ENCODE measurements around the gene NECTIN2.

NECTIN2 gene

GRCh38 chr19:44814517-44814916 lies 31.6 kb upstream of the NECTIN2 start:
- no peak for ATAC-seq
- TF ChIP-seq TOX (CRISPR knock-in tag; IDR thresholded peaks at IDR 0.05; ENCODE audit: borderline replicate concordance) (no peak), SNAI2 (CRISPR knock-in tag; IDR thresholded peaks at IDR 0.05) (no peak), ESRRG (CRISPR knock-in tag; IDR thresholded peaks at IDR 0.05) (no peak), PPARA (CRISPR knock-in tag; IDR thresholded peaks at IDR 0.05; ENCODE audit: borderline replicate concordance) (no peak), ZNF70 (CRISPR knock-in tag; IDR thresholded peaks at IDR 0.05) (no peak)

DNA sequence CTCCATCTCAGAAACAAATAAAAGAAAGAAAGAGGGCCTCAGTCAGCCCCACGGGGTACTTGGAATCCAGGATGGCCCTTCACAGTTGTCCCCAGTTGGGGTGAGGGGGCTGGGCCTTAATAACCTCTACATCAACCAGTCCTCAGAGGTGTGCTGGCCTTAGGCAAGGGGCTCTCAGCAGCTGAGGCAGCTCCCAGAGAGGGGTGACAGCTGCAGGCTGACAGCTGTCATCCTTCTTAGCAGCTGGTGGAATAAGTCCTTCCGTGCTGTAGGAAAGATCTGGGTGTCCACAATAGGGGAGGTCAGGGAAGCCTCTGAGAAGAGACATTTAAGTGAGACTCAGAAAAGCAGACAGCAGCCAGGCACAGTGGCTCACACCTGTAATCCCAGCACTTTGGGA lies 29.8 kb upstream of the NECTIN2 start:
- TF ChIP-seq TOX (CRISPR knock-in tag; IDR thresholded peaks at IDR 0.05; ENCODE audit: borderline replicate concordance) (no peak), ARNTL (CRISPR knock-in tag; IDR thresholded peaks at IDR 0.05; ENCODE audit: borderline replicate concordance, low read depth) (no peak), ESRRG (CRISPR knock-in tag; IDR thresholded peaks at IDR 0.05) (no peak), RARB (CRISPR knock-in tag; IDR thresholded peaks at IDR 0.05) (no peak), OSR1 (CRISPR knock-in tag; IDR thresholded peaks at IDR 0.05) (no peak), ZFP30 (CRISPR knock-in tag; IDR thresholded peaks at IDR 0.05) (no peak), SNAI2 (CRISPR knock-in tag; IDR thresholded peaks at IDR 0.05) (no peak), GLIS3 (CRISPR knock-in tag; IDR thresholded peaks at IDR 0.05) (no peak), ZNF565 (CRISPR knock-in tag; conservative IDR thresholded peaks at IDR 0.05; ENCODE audit: low read depth) (no peak)
- TF ChIP-seq, protein P1, sequence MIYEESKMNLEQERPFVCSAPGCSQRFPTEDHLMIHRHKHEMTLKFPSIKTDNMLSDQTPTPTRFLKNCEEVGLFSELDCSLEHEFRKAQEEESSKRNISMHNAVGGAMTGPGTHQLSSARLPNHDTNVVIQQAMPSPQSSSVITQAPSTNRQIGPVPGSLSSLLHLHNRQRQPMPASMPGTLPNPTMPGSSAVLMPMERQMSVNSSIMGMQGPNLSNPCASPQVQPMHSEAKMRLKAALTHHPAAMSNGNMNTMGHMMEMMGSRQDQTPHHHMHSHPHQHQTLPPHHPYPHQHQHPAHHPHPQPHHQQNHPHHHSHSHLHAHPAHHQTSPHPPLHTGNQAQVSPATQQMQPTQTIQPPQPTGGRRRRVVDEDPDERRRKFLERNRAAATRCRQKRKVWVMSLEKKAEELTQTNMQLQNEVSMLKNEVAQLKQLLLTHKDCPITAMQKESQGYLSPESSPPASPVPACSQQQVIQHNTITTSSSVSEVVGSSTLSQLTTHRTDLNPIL (CRISPR knock-in tag; IDR thresholded peaks at IDR 0.05; ENCODE audit: low read depth) = no peak
- TF ChIP-seq, protein P2, sequence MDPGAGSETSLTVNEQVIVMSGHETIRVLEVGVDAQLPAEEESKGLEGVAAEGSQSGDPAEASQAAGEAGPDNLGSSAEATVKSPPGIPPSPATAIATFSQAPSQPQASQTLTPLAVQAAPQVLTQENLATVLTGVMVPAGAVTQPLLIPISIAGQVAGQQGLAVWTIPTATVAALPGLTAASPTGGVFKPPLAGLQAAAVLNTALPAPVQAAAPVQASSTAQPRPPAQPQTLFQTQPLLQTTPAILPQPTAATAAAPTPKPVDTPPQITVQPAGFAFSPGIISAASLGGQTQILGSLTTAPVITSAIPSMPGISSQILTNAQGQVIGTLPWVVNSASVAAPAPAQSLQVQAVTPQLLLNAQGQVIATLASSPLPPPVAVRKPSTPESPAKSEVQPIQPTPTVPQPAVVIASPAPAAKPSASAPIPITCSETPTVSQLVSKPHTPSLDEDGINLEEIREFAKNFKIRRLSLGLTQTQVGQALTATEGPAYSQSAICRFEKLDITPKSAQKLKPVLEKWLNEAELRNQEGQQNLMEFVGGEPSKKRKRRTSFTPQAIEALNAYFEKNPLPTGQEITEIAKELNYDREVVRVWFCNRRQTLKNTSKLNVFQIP (CRISPR knock-in tag; IDR thresholded peaks at IDR 0.05; ENCODE audit: borderline replicate concordance, low read depth) = no peak
- TF ChIP-seq, protein P3, sequence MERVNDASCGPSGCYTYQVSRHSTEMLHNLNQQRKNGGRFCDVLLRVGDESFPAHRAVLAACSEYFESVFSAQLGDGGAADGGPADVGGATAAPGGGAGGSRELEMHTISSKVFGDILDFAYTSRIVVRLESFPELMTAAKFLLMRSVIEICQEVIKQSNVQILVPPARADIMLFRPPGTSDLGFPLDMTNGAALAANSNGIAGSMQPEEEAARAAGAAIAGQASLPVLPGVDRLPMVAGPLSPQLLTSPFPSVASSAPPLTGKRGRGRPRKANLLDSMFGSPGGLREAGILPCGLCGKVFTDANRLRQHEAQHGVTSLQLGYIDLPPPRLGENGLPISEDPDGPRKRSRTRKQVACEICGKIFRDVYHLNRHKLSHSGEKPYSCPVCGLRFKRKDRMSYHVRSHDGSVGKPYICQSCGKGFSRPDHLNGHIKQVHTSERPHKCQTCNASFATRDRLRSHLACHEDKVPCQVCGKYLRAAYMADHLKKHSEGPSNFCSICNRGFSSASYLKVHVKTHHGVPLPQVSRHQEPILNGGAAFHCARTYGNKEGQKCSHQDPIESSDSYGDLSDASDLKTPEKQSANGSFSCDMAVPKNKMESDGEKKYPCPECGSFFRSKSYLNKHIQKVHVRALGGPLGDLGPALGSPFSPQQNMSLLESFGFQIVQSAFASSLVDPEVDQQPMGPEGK (CRISPR knock-in tag; IDR thresholded peaks at IDR 0.05; ENCODE audit: borderline replicate concordance) = no peak
- ATAC-seq = no peak

GRCh38 chr19:44817725-44818465 lies 28.2 kb upstream of the NECTIN2 start:
- no peak for ATAC-seq

More at GRCh38 chr19:44817725-44818465, 28.2 kb upstream of the NECTIN2 start:
- TF ChIP-seq SNAI2 (CRISPR knock-in tag; IDR thresholded peaks at IDR 0.05) = no peak
- TF ChIP-seq, protein P2 (CRISPR knock-in tag; IDR thresholded peaks at IDR 0.05; ENCODE audit: borderline replicate concordance, low read depth) = no peak
- TF ChIP-seq ESRRG (CRISPR knock-in tag; IDR thresholded peaks at IDR 0.05) = no peak
- no peak for TF ChIP-seq TCF4 (CRISPR knock-in tag; IDR thresholded peaks at IDR 0.05; ENCODE audit: borderline replicate concordance)
- TF ChIP-seq, protein P3 (CRISPR knock-in tag; IDR thresholded peaks at IDR 0.05; ENCODE audit: borderline replicate concordance) = no peak
- TF ChIP-seq GLIS3 (CRISPR knock-in tag; IDR thresholded peaks at IDR 0.05) = no peak
- TF ChIP-seq, protein P4, sequence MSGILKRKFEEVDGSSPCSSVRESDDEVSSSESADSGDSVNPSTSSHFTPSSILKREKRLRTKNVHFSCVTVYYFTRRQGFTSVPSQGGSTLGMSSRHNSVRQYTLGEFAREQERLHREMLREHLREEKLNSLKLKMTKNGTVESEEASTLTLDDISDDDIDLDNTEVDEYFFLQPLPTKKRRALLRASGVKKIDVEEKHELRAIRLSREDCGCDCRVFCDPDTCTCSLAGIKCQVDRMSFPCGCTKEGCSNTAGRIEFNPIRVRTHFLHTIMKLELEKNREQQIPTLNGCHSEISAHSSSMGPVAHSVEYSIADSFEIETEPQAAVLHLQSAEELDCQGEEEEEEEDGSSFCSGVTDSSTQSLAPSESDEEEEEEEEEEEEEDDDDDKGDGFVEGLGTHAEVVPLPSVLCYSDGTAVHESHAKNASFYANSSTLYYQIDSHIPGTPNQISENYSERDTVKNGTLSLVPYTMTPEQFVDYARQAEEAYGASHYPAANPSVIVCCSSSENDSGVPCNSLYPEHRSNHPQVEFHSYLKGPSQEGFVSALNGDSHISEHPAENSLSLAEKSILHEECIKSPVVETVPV (CRISPR knock-in tag; IDR thresholded peaks at IDR 0.05) = no peak
- no peak for TF ChIP-seq BACH2 (CRISPR knock-in tag; IDR thresholded peaks at IDR 0.05; ENCODE audit: borderline replicate concordance)
- TF ChIP-seq TOX (CRISPR knock-in tag; IDR thresholded peaks at IDR 0.05; ENCODE audit: borderline replicate concordance) = no peak
- no peak for TF ChIP-seq ZNF70 (CRISPR knock-in tag; IDR thresholded peaks at IDR 0.05)
- TF ChIP-seq CSDC2 (CRISPR knock-in tag; IDR thresholded peaks at IDR 0.05) = no peak
- no peak for TF ChIP-seq ZFP30 (CRISPR knock-in tag; IDR thresholded peaks at IDR 0.05)
- TF ChIP-seq, protein P1 (CRISPR knock-in tag; IDR thresholded peaks at IDR 0.05; ENCODE audit: low read depth) = no peak
- no peak for TF ChIP-seq ZNF8 (CRISPR knock-in tag; IDR thresholded peaks at IDR 0.05)
- TF ChIP-seq ISL1 (CRISPR knock-in tag; IDR thresholded peaks at IDR 0.05) = no peak
- no peak for TF ChIP-seq ZFP3 (CRISPR knock-in tag; IDR thresholded peaks at IDR 0.05)

All from SK-N-SH treated with all-trans-retinoic acid at 6 μM for 48 hours (cell line).